GM23338 (cell line): Measurements from ENCODE around the gene MPHOSPH9. TPM values are rescaled to one million over a fixed set of nuclear protein-coding genes. Genes with fewer than 3 reads are reported as not detected.
"Not testable (repeated sequence)": the region's sequence is repeated elsewhere in the genome, so short reads cannot be mapped to it uniquely, and the experiment has no call there.

Experiments used
- ATAC-seq: fragments of 200-7000 bp; cut with Tn5 transposase; 3 replicates; pipeline ENCODE4 v1.9.1; 2020
- DNase-seq: peaks from one replicate; pipeline ENCODE4 v3.0.0-alpha.2; 2015; ENCODE audit warnings: low spot score
- H2AFZ ChIP-seq: fragments of 200-600 bp; sonication (generic); 2 replicates; pipeline ENCODE4 v1.8.0; 2016; ENCODE audit warnings: antibody characterized with exemption, mild to moderate bottlenecking, moderate library complexity
- H3F3A ChIP-seq: fragments of 200-600 bp; sonication (generic); replicated peaks from 2 replicates; pipeline ENCODE4 v1.8.0; 2017; ENCODE audit warnings: antibody characterized with exemption, mixed run types, low read depth
- H3K27ac ChIP-seq: fragments of 200-600 bp; sonication (generic); 2 replicates; pipeline ENCODE4 v1.6.1; 2016; ENCODE audit warnings: low read depth
- H3K27me3 ChIP-seq: fragments of 200-600 bp; sonication (generic); 2 replicates; pipeline ENCODE4 v1.8.0; 2016; ENCODE audit warnings: mild to moderate bottlenecking, mixed run types, moderate library complexity; ENCODE audit not compliant: insufficient read depth
- H3K36me3 ChIP-seq: fragments of 200-600 bp; sonication (generic); 2 replicates; pipeline ENCODE4 v1.8.0; 2016; ENCODE audit warnings: mild to moderate bottlenecking; ENCODE audit not compliant: insufficient read depth
- H3K4me1 ChIP-seq: fragments of 200-600 bp; sonication (generic); 2 replicates; pipeline ENCODE4 v1.8.0; 2016; ENCODE audit warnings: mild to moderate bottlenecking, moderate library complexity; ENCODE audit not compliant: insufficient read depth
- H3K4me2 ChIP-seq: fragments of 200-600 bp; sonication (generic); 2 replicates; pipeline ENCODE4 v1.7.1; 2017; ENCODE audit warnings: mixed run types
- H3K4me3 ChIP-seq: fragments of 200-600 bp; sonication (generic); 2 replicates; pipeline ENCODE4 v1.6.1; 2016; ENCODE audit warnings: mixed run types
- H3K79me2 ChIP-seq: fragments of 200-600 bp; sonication (generic); replicated peaks from 2 replicates; pipeline ENCODE4 v1.8.0; 2017; ENCODE audit warnings: mild to moderate bottlenecking; ENCODE audit not compliant: insufficient read depth
- H3K9me2 ChIP-seq: fragments of 200-600 bp; sonication (generic); 2 replicates; pipeline ENCODE4 v1.8.0; 2017; ENCODE audit not compliant: insufficient read depth
- H4K20me1 ChIP-seq: fragments of 200-600 bp; sonication (generic); replicated peaks from 2 replicates; pipeline ENCODE4 v1.8.0; 2017; ENCODE audit warnings: mild to moderate bottlenecking; ENCODE audit not compliant: insufficient read depth
- H3K27ac Mint-ChIP-seq: 2 replicates; pipeline ENCODE4 v1.8.0; 2020; ENCODE audit warnings: inconsistent platforms, mild to moderate bottlenecking, moderate library complexity, mixed read lengths
- H3K27me3 Mint-ChIP-seq: 3 replicates; pipeline ENCODE4 v1.8.0; 2022; ENCODE audit warnings: low read depth, mild to moderate bottlenecking, moderate library complexity, mixed read lengths, inconsistent platforms; ENCODE audit not compliant: insufficient read depth, poor library complexity
- H3K36me3 Mint-ChIP-seq: 3 replicates; pipeline ENCODE4 v1.8.0; 2021; ENCODE audit warnings: low read depth, mild to moderate bottlenecking, inconsistent platforms, moderate library complexity, mixed read lengths
- H3K4me1 Mint-ChIP-seq: 3 replicates; pipeline ENCODE4 v1.8.0; 2020; ENCODE audit warnings: mild to moderate bottlenecking, inconsistent platforms, mixed read lengths
- H3K4me3 Mint-ChIP-seq: 3 replicates; pipeline ENCODE4 v1.8.0; 2021; ENCODE audit warnings: moderate library complexity, mild to moderate bottlenecking, inconsistent platforms, mixed read lengths
- H3K9me3 Mint-ChIP-seq: 3 replicates; pipeline ENCODE4 v1.8.0; 2020; ENCODE audit warnings: moderate library complexity, mild to moderate bottlenecking, inconsistent platforms, mixed read lengths
- CREB1 ChIP-seq: fragments of 250-450 bp; sonication (Bioruptor Pico); IDR thresholded peaks from 2 replicates; pipeline ENCODE4 v1.5.0; 2020; ENCODE audit warnings: low read depth, mild to moderate bottlenecking, moderate library complexity
- ETS1 ChIP-seq: IDR thresholded peaks from 2 replicates; pipeline ENCODE4 v1.6.1; 2016; ENCODE audit warnings: antibody characterized with exemption
- EZH2phosphoT487 ChIP-seq: fragments of 200-600 bp; sonication (generic); IDR thresholded peaks from one replicate; pipeline ENCODE4 v1.8.1; 2018; ENCODE audit warnings: antibody characterized with exemption; ENCODE audit not compliant: unreplicated experiment
- JUNB ChIP-seq: IDR thresholded peaks from one replicate; pipeline ENCODE4 v1.6.1; 2016; ENCODE audit warnings: antibody characterized with exemption; ENCODE audit not compliant: unreplicated experiment
- POLR2AphosphoS5 ChIP-seq: IDR thresholded peaks from 2 replicates; pipeline ENCODE4 v1.6.1; 2016; ENCODE audit warnings: antibody characterized with exemption, low read depth
- REST ChIP-seq: IDR thresholded peaks from one replicate; pipeline ENCODE4 v1.6.1; 2018; ENCODE audit warnings: antibody characterized with exemption; ENCODE audit not compliant: unreplicated experiment
- ZNF114 ChIP-seq: fragments of 250-450 bp; sonication (Bioruptor Pico); IDR thresholded peaks from 2 replicates; pipeline ENCODE4 v1.5.0; 2020; ENCODE audit warnings: mild to moderate bottlenecking, moderate library complexity
- polyA plus RNA-seq: library from polyadenylated mRNA; unstranded; fragments of >200 nt; fragmentation: Nextera tagmentation; extraction: Ambion mirVana; gene quantifications from 2 replicates; pipeline ENCODE4 v1.2.1, GENCODE V29; 2016
- total RNA-seq: library from RNA; depleted of rRNA; stranded (reverse); fragments of >200 nt; shearing (Covaris generic); gene quantifications from 2 replicates; pipeline ENCODE4 v1.2.3, GENCODE V29; 2014
- TF ChIP-seq, protein P1 (sequence below), 2 experiments: fragments of 200-600 bp in 1 of 2; sonication (generic) in 1 of 2; conservative IDR thresholded peaks; 2 replicates each; pipeline versions ENCODE4 v1.5.1 to v1.6.1; 2016 to 2017; ENCODE audit warnings: antibody characterized with exemption in 2 of 2, low read depth in 2 of 2, mild to moderate bottlenecking in 2 of 2, moderate library complexity in 1 of 2

MPHOSPH9 gene
- total and polyA plus RNA-seq, 2 experiments from 2014 or later, result 30.5 to 77.9 TPM

- no peak for ATAC-seq
- Histone ChIP-seq H3K27ac (peak overlapping the region; percentile 76), H3K4me1 (peaks cover 4% of the 10 kb centered on the region; the same call in 1 of the 2 replicates), H4K20me1 (peaks cover 18% of the 10 kb centered on the region), H3K36me3 (0 out of 2 replicates have a peak, but pooled peaks cover 14% of the 10 kb centered on the region), H3K27me3 (no peaks in the 10 kb centered on the region), H2AFZ (no peak overlapping the region), H3F3A (peaks cover 19% of the 10 kb centered on the region; the same call in 1 of the 2 replicates), H3K4me2 (no peak overlapping the region), H3K9me2 (0 out of 2 replicates have a peak, but pooled peaks cover 3% of the 10 kb centered on the region), H3K79me2 (peaks cover 50% of the 10 kb centered on the region), H3K4me3 (no peak overlapping the region)
- H3K4me3 Mint-ChIP-seq, result no peak overlapping the region
- no peaks in the 10 kb centered on the region for H3K27me3 Mint-ChIP-seq
- peaks cover 77% of the 10 kb centered on the region for H3K36me3 Mint-ChIP-seq
- no peak for DNase-seq
- H3K27ac Mint-ChIP-seq, result peak overlapping the region; percentile 95
- peaks cover 17% of the 10 kb centered on the region for H3K4me1 Mint-ChIP-seq
- TF ChIP-seq ETS1, result no peak
- TF ChIP-seq ZNF114, result no peak
- no peak for TF ChIP-seq CREB1
- peaks cover 37% of the 10 kb centered on the region for H3K9me3 Mint-ChIP-seq
Measured at GRCh38 chr12:123251403-123252076, 18.6 kb upstream of the MPHOSPH9 start.

GRCh38 chr12:123250471-123251383 lies 17.8 kb upstream of the MPHOSPH9 start:
- peak; percentile 50 for ATAC-seq
- H4K20me1 ChIP-seq, result peaks cover 13% of the 10 kb centered on the region
- H3K36me3 ChIP-seq, result 0 out of 2 replicates have a peak, but pooled peaks cover 14% of the 10 kb centered on the region
- no peak overlapping the region for H2AFZ ChIP-seq
- H3K27me3 Mint-ChIP-seq, result no peaks in the 10 kb centered on the region
- peaks cover 4% of the 10 kb centered on the region; the same call in 1 of the 2 replicates for H3K4me1 ChIP-seq
- no peaks in the 10 kb centered on the region for H3K27me3 ChIP-seq
- no peak overlapping the region for H3K4me3 ChIP-seq
- TF ChIP-seq, protein P1, sequence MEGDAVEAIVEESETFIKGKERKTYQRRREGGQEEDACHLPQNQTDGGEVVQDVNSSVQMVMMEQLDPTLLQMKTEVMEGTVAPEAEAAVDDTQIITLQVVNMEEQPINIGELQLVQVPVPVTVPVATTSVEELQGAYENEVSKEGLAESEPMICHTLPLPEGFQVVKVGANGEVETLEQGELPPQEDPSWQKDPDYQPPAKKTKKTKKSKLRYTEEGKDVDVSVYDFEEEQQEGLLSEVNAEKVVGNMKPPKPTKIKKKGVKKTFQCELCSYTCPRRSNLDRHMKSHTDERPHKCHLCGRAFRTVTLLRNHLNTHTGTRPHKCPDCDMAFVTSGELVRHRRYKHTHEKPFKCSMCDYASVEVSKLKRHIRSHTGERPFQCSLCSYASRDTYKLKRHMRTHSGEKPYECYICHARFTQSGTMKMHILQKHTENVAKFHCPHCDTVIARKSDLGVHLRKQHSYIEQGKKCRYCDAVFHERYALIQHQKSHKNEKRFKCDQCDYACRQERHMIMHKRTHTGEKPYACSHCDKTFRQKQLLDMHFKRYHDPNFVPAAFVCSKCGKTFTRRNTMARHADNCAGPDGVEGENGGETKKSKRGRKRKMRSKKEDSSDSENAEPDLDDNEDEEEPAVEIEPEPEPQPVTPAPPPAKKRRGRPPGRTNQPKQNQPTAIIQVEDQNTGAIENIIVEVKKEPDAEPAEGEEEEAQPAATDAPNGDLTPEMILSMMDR (conservative IDR thresholded peaks at IDR 0.05; ENCODE audit: low read depth in 2 of 2), result no peak
- no peak for TF ChIP-seq JUNB
- no peak for TF ChIP-seq REST
- TF ChIP-seq EZH2phosphoT487, result no peak
- TF ChIP-seq POLR2AphosphoS5, result no peak
- peaks cover 40% of the 10 kb centered on the region for H3K9me3 Mint-ChIP-seq
- peaks cover 19% of the 10 kb centered on the region; the same call in 1 of the 2 replicates for H3F3A ChIP-seq
- H3K9me2 ChIP-seq, result 0 out of 2 replicates have a peak, but pooled peaks cover 3% of the 10 kb centered on the region
- peaks cover 17% of the 10 kb centered on the region for H3K4me1 Mint-ChIP-seq
- no peak overlapping the region for H3K4me2 ChIP-seq
- H3K79me2 ChIP-seq, result peaks cover 58% of the 10 kb centered on the region
- H3K4me3 Mint-ChIP-seq, result no peak overlapping the region; the same call in 2 of the 3 replicates
- peak overlapping the region; percentile 95 for H3K27ac Mint-ChIP-seq
- H3K36me3 Mint-ChIP-seq, result peaks cover 79% of the 10 kb centered on the region
- DNase-seq, result peak; percentile 50
- peak overlapping the region; percentile 76; the same call in 1 of the 2 replicates for H3K27ac ChIP-seq

GRCh38 chr12:123248996-123249741 lies 16.2 kb upstream of the MPHOSPH9 start:
- Histone ChIP-seq H4K20me1 (peaks cover 12% of the 10 kb centered on the region; the same call in 1 of the 2 replicates), H3K79me2 (peaks cover 67% of the 10 kb centered on the region), H3F3A (peaks cover 14% of the 10 kb centered on the region; the same call in 1 of the 2 replicates), H3K36me3 (0 out of 2 replicates have a peak, but pooled peaks cover 10% of the 10 kb centered on the region)
- Mint-ChIP-seq H3K9me3 (peaks cover 46% of the 10 kb centered on the region), H3K36me3 (peaks cover 75% of the 10 kb centered on the region), H3K4me1 (peaks cover 17% of the 10 kb centered on the region)
- H3K27me3 ChIP-seq, H3K4me2 ChIP-seq, ATAC-seq, H2AFZ ChIP-seq, H3K4me3 Mint-ChIP-seq, H3K27ac Mint-ChIP-seq, H3K4me3 ChIP-seq, DNase-seq, H3K9me2 ChIP-seq, H3K27me3 Mint-ChIP-seq, H3K4me1 ChIP-seq, H3K27ac ChIP-seq: not testable (repeated sequence)
